NK-92 (cell line): ENCODE data around the gene RNF149.

Experiments
- DNase-seq: peaks from one replicate; lab custom pipeline; 2025; ENCODE audit not compliant: unreplicated experiment; lab: John Stamatoyannopoulos, UW

RNF149 gene

GRCh38 chr2:101299604-101300003, 8.9 kb downstream of the RNF149 start:
- DNase-seq: no peak

GRCh38 chr2:101297383-101297782, 11.1 kb downstream of the RNF149 start:
- DNase-seq: no peak

GRCh38 chr2:101296371-101296770, 12.1 kb downstream of the RNF149 start:
- DNase-seq: no peak

GRCh38 chr2:101295895-101296294, 12.6 kb downstream of the RNF149 start:
- DNase-seq: no peak

- no peak for DNase-seq
Observed at GRCh38 chr2:101294861-101295260, 13.6 kb downstream of the RNF149 start.

- no peak for DNase-seq
Observed at GRCh38 chr2:101293544-101293943, 15.0 kb downstream of the RNF149 start.

GRCh38 chr2:101291973-101292372, 16.5 kb downstream of the RNF149 start:
- no peak for DNase-seq

- no peak for DNase-seq
Observed at GRCh38 chr2:101290711-101291110, 17.8 kb downstream of the RNF149 start.

GRCh38 chr2:101287303-101287702, 21.2 kb downstream of the RNF149 start:
- no peak for DNase-seq

- no peak for DNase-seq
Observed at GRCh38 chr2:101286684-101287083, 21.8 kb downstream of the RNF149 start.

- DNase-seq: no peak
Observed at GRCh38 chr2:101282980-101283379, 25.5 kb downstream of the RNF149 start.

GRCh38 chr2:101281482-101281881, 27.0 kb downstream of the RNF149 start:
- no peak for DNase-seq

- DNase-seq: no peak
Observed at GRCh38 chr2:101278925-101279324, 29.6 kb downstream of the RNF149 start.

- no peak for DNase-seq
Observed at GRCh38 chr2:101277111-101277510, 31.4 kb downstream of the RNF149 start.

- no peak for DNase-seq
Observed at GRCh38 chr2:101274142-101274541, 34.4 kb downstream of the RNF149 start.

- DNase-seq: no peak
Observed at GRCh38 chr2:101273056-101273455, 35.4 kb downstream of the RNF149 start.

GRCh38 chr2:101272045-101272784, 36.3 kb downstream of the RNF149 start:
- DNase-seq: no peak

- no peak for DNase-seq
Observed at GRCh38 chr2:101270700-101271259, 37.7 kb downstream of the RNF149 start.

GRCh38 chr2:101267671-101268656, 40.5 kb downstream of the RNF149 start:
- DNase-seq: no peak

GRCh38 chr2:101265893-101266499, 42.5 kb downstream of the RNF149 start:
- no peak for DNase-seq

- DNase-seq: no peak
Observed at GRCh38 chr2:101264360-101264939, 44.1 kb downstream of the RNF149 start.
